Neural crest cell (in vitro differentiated cells): ENCODE measurements around the gene DENND1A. TPM values are rescaled to one million over a fixed set of nuclear protein-coding genes. Genes with fewer than 3 reads are reported as not detected.

ENCODE experiments used
- DNase-seq: peaks from one replicate; pipeline ENCODE4 v3.0.0; 2021; ENCODE audit warnings: low read depth, mixed read lengths, low spot score
- H3K27ac Mint-ChIP-seq: one replicate; pipeline ENCODE4 v1.8.0; 2021; ENCODE audit warnings: mild to moderate bottlenecking, mixed read lengths; ENCODE audit not compliant: unreplicated experiment
- H3K27me3 Mint-ChIP-seq: 2 replicates; pipeline ENCODE4 v1.8.0; 2021; ENCODE audit warnings: low read depth, mild to moderate bottlenecking, mixed read lengths
- H3K36me3 Mint-ChIP-seq: 2 replicates; pipeline ENCODE4 v1.8.0; 2021; ENCODE audit warnings: low read depth, mild to moderate bottlenecking, mixed read lengths
- H3K4me1 Mint-ChIP-seq: 2 replicates; pipeline ENCODE4 v1.8.0; 2021; ENCODE audit warnings: mixed read lengths
- H3K4me3 Mint-ChIP-seq: one replicate; pipeline ENCODE4 v1.8.0; 2021; ENCODE audit warnings: mild to moderate bottlenecking, mixed read lengths
- H3K9me3 Mint-ChIP-seq: 2 replicates; pipeline ENCODE4 v1.8.0; 2021; ENCODE audit warnings: mixed read lengths
- CTCF ChIP-seq: fragments of 200-600 bp; sonication (generic); conservative IDR thresholded peaks from 2 replicates; pipeline ENCODE4 v1.5.0; 2021; ENCODE audit warnings: antibody characterized with exemption, mild to moderate bottlenecking
- total RNA-seq: library from RNA; stranded (reverse); gene quantifications from 2 replicates; pipeline ENCODE4 v1.2.1, GENCODE V29; 2021

DENND1A gene
- total RNA-seq, 1 donor from 2014 or later = 17.8 TPM

GRCh38 chr9:123643518-123643917 lies 286.4 kb downstream of the DENND1A start:
- no peak for DNase-seq
- no peak for TF ChIP-seq CTCF
- no peak overlapping the region for H3K4me3 Mint-ChIP-seq
- no peak overlapping the region for H3K27ac Mint-ChIP-seq
- no peaks in the 10 kb centered on the region for H3K9me3 Mint-ChIP-seq
- peaks cover 7% of the 10 kb centered on the region for H3K36me3 Mint-ChIP-seq
- H3K4me1 Mint-ChIP-seq = peaks cover 10% of the 10 kb centered on the region
- no peaks in the 10 kb centered on the region for H3K27me3 Mint-ChIP-seq

GRCh38 chr9:123642291-123643278 lies 287.3 kb downstream of the DENND1A start:
- no peaks in the 10 kb centered on the region for H3K27me3 Mint-ChIP-seq
- no peak for DNase-seq
- H3K4me1 Mint-ChIP-seq = peaks cover 10% of the 10 kb centered on the region
- TF ChIP-seq CTCF = no peak
- H3K27ac Mint-ChIP-seq = no peak overlapping the region
- H3K9me3 Mint-ChIP-seq = no peaks in the 10 kb centered on the region
- H3K36me3 Mint-ChIP-seq = peaks cover 7% of the 10 kb centered on the region
- H3K4me3 Mint-ChIP-seq = no peak overlapping the region

GRCh38 chr9:123640792-123641222 lies 289.1 kb downstream of the DENND1A start:
- H3K27me3 Mint-ChIP-seq = no peaks in the 10 kb centered on the region
- H3K4me1 Mint-ChIP-seq = peaks cover 10% of the 10 kb centered on the region
- no peak for DNase-seq
- no peaks in the 10 kb centered on the region for H3K36me3 Mint-ChIP-seq
- no peak overlapping the region for H3K27ac Mint-ChIP-seq
- no peak for TF ChIP-seq CTCF
- H3K9me3 Mint-ChIP-seq = no peaks in the 10 kb centered on the region
- H3K4me3 Mint-ChIP-seq = no peak overlapping the region

- Mint-ChIP-seq H3K27me3 (no peaks in the 10 kb centered on the region), H3K27ac (no peak overlapping the region)
Measured at GRCh38 chr9:123639743-123640142, 290.2 kb downstream of the DENND1A start.

More at GRCh38 chr9:123639743-123640142, 290.2 kb downstream of the DENND1A start:
- H3K4me1 Mint-ChIP-seq = peaks cover 10% of the 10 kb centered on the region
- no peak for DNase-seq
- H3K9me3 Mint-ChIP-seq = no peaks in the 10 kb centered on the region
- H3K4me3 Mint-ChIP-seq = no peak overlapping the region
- no peak for TF ChIP-seq CTCF
- H3K36me3 Mint-ChIP-seq = no peaks in the 10 kb centered on the region
